Keratinocyte (primary cell): Measurements from ENCODE around the gene PRRG1.

Experiments
- EZH2 ChIP-seq: IDR thresholded peaks from one replicate; pipeline ENCODE4 v1.6.1; 2012; ENCODE audit warnings: inconsistent platforms, mild to moderate bottlenecking, low read length, moderate library complexity
- TF ChIP-seq, protein P1 (sequence below), 3 experiments: IDR thresholded peaks in 1 of 3; conservative IDR thresholded peaks in 1 of 3; optimal IDR thresholded peaks in 1 of 3; 2 replicates in 2 of 3; 3 replicates in 1 of 3; pipeline versions ENCODE3 to v1.5.1; 2011; ENCODE audit warnings: low read length in 3 of 3, mild to moderate bottlenecking in 3 of 3, moderate library complexity in 2 of 3, control low read depth in 1 of 3, inconsistent platforms in 1 of 3; ENCODE audit not compliant: insufficient read depth in 2 of 3; ENCODE audit errors: extremely low read depth in 1 of 3

DNA sequence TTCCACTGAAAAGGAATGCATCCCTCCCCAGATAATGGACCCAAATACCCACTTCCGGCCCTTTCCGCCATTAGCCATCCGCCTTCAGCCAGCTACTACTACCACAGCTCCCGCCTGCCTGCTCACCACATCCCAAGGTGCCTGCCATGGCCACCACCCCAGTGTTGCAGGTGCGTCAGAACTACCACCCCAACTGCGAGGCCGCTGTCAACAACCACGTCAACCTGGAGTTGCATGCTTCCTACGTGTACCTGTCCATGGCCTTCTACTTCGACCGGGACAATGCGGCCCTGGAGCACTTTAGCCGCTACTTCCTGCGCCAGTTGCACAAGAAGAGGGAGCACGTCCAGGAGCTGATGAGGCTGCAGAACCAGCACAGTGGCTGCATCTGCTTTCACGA is 92.2 kb downstream of the PRRG1 start:
- TF ChIP-seq EZH2: no peak
- TF ChIP-seq, protein P1, sequence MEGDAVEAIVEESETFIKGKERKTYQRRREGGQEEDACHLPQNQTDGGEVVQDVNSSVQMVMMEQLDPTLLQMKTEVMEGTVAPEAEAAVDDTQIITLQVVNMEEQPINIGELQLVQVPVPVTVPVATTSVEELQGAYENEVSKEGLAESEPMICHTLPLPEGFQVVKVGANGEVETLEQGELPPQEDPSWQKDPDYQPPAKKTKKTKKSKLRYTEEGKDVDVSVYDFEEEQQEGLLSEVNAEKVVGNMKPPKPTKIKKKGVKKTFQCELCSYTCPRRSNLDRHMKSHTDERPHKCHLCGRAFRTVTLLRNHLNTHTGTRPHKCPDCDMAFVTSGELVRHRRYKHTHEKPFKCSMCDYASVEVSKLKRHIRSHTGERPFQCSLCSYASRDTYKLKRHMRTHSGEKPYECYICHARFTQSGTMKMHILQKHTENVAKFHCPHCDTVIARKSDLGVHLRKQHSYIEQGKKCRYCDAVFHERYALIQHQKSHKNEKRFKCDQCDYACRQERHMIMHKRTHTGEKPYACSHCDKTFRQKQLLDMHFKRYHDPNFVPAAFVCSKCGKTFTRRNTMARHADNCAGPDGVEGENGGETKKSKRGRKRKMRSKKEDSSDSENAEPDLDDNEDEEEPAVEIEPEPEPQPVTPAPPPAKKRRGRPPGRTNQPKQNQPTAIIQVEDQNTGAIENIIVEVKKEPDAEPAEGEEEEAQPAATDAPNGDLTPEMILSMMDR (optimal IDR thresholded peaks at IDR 0.05 in 1 of 3, IDR thresholded peaks at IDR 0.05 in 1 of 3, conservative IDR thresholded peaks at IDR 0.05 in 1 of 3; ENCODE audit: extremely low read depth in 1 of 3, insufficient read depth in 2 of 3, low read length in 3 of 3): no peak
